ENCODE data around the gene ERC2. TPM values are rescaled to one million over a fixed set of nuclear protein-coding genes. Genes with fewer than 3 reads are reported as not detected.

ERC2 gene
- polyA plus RNA-seq, 1 experiment, result 0.07 TPM

DNA sequence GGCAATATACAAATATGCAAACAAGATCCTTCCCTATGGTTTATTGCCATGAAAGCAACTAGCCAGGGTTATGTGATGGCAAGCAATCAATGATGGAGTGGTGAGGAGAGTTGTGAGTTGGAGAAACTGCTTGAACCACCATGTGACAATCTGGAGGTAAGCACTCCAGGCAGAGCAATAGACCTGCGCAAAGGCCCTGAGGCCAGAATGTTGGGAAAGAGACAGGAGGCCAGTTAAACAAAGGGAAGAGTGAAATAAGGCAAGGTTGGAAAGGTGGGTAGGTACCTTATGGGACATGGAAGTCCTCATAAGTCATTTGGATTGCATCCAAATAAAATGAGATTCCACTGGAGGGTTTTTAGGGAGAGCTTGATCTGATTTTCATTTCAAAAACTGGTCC lies 901.1 kb downstream of the ERC2 start:
- H3K27ac ChIP-seq (ENCODE audit: low read depth, low read length), result no peak overlapping the region
- POLR2A ChIA-PET, result no interaction called here
- TF ChIP-seq, protein P1, sequence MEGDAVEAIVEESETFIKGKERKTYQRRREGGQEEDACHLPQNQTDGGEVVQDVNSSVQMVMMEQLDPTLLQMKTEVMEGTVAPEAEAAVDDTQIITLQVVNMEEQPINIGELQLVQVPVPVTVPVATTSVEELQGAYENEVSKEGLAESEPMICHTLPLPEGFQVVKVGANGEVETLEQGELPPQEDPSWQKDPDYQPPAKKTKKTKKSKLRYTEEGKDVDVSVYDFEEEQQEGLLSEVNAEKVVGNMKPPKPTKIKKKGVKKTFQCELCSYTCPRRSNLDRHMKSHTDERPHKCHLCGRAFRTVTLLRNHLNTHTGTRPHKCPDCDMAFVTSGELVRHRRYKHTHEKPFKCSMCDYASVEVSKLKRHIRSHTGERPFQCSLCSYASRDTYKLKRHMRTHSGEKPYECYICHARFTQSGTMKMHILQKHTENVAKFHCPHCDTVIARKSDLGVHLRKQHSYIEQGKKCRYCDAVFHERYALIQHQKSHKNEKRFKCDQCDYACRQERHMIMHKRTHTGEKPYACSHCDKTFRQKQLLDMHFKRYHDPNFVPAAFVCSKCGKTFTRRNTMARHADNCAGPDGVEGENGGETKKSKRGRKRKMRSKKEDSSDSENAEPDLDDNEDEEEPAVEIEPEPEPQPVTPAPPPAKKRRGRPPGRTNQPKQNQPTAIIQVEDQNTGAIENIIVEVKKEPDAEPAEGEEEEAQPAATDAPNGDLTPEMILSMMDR (IDR thresholded peaks at IDR 0.05; ENCODE audit: low read depth, low read length), result no peak
- no peaks in the 10 kb centered on the region for H3K27me3 ChIP-seq (ENCODE audit: control insufficient read depth, insufficient read depth, low read length)
- no peak overlapping the region for H3K4me3 ChIP-seq (ENCODE audit: low read depth, low read length)
- DNase-seq (ENCODE audit: low read depth, low spot score), result no peak
- no peaks in the 10 kb centered on the region for H3K9me3 ChIP-seq (ENCODE audit: control insufficient read depth, insufficient read depth, low read length)
- CTCF ChIA-PET, result no interaction called here

DNA sequence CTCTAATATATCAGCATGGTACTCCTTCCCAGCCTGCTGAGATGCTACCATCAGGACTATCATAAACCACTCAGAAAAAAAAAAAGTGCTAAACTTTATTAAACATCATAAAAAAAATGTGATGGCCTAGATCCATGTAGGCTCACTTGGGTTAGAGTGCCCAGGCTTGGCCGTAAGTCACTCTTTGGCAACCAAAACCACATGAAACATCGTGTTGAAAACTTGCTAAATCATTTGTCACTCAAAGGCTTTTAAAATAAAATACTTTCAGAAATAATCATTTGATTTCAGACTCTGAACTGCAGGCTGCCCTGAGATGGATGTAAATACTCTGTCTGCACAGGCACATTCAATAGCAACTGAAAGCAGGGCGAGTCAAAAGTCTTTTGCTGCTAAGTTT lies 902.7 kb downstream of the ERC2 start:
- Histone ChIP-seq H3K27ac (ENCODE audit: low read depth, low read length) (no peak overlapping the region), H3K27me3 (ENCODE audit: control insufficient read depth, insufficient read depth, low read length) (no peaks in the 10 kb centered on the region), H3K4me3 (ENCODE audit: low read depth, low read length) (no peak overlapping the region), H3K9me3 (ENCODE audit: control insufficient read depth, insufficient read depth, low read length) (no peaks in the 10 kb centered on the region)
- ChIA-PET POLR2A (no interaction called here), CTCF (no interaction called here)
- TF ChIP-seq, protein P1 (IDR thresholded peaks at IDR 0.05; ENCODE audit: low read depth, low read length), result no peak
- no peak for DNase-seq (ENCODE audit: low read depth, low spot score)

DNA sequence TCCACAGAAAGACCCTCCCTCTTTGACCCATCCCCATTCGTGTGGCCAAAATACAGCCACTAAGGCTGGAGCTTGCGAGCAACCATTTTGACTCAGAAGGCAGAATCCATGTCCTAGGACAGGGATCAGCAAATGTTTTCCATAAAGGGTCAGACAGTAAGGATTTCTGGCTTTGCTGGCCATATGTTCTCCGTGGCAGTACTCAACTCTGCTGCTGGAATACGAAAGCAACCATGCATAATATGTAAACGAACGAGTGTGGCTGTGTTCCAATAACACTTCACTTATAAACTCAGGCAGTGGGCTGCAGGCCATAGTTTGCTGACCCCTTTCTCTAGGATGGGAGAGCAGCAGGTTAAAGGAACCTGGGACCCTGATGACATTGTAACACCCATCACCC lies 903.5 kb downstream of the ERC2 start:
- CTCF ChIA-PET, result no interaction called here
- Histone ChIP-seq H3K4me3 (ENCODE audit: low read depth, low read length) (no peak overlapping the region), H3K9me3 (ENCODE audit: control insufficient read depth, insufficient read depth, low read length) (no peaks in the 10 kb centered on the region), H3K27me3 (ENCODE audit: control insufficient read depth, insufficient read depth, low read length) (no peaks in the 10 kb centered on the region), H3K27ac (ENCODE audit: low read depth, low read length) (no peak overlapping the region)
- TF ChIP-seq, protein P1 (IDR thresholded peaks at IDR 0.05; ENCODE audit: low read depth, low read length), result no peak
- DNase-seq (ENCODE audit: low read depth, low spot score), result no peak
- POLR2A ChIA-PET, result interaction anchor here (0.6 to 0.7 kb wide), 2 partner anchors 53 to 77 kb away, joined by 3 to 4 read pairs; no protein-coding TSS in a partner anchor

DNA sequence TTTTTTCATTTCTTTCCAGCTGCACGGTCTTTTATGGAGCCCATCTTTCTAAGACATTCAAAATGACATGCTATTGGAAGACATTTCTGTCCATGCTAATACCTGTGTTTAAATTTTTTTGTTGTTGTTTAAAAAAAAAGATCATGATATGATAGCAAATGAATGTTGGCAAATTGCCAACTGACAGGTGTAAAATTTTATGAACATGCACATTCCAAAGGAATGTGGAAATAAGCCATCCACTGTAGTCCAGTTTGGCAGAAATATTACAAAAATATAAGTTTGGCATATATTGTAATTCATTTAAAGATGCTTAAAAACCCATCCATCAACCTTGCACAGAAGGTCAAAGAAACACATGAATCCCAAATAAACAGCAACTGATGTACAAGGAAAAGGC lies 905.6 kb downstream of the ERC2 start:
- POLR2A ChIA-PET, result no interaction called here
- CTCF ChIA-PET, result no interaction called here
- Histone ChIP-seq H3K27me3 (ENCODE audit: control insufficient read depth, insufficient read depth, low read length) (no peaks in the 10 kb centered on the region), H3K9me3 (ENCODE audit: control insufficient read depth, insufficient read depth, low read length) (no peaks in the 10 kb centered on the region), H3K27ac (ENCODE audit: low read depth, low read length) (no peak overlapping the region), H3K4me3 (ENCODE audit: low read depth, low read length) (no peak overlapping the region)
- TF ChIP-seq, protein P1 (IDR thresholded peaks at IDR 0.05; ENCODE audit: low read depth, low read length), result no peak
- no peak for DNase-seq (ENCODE audit: low read depth, low spot score)

DNA sequence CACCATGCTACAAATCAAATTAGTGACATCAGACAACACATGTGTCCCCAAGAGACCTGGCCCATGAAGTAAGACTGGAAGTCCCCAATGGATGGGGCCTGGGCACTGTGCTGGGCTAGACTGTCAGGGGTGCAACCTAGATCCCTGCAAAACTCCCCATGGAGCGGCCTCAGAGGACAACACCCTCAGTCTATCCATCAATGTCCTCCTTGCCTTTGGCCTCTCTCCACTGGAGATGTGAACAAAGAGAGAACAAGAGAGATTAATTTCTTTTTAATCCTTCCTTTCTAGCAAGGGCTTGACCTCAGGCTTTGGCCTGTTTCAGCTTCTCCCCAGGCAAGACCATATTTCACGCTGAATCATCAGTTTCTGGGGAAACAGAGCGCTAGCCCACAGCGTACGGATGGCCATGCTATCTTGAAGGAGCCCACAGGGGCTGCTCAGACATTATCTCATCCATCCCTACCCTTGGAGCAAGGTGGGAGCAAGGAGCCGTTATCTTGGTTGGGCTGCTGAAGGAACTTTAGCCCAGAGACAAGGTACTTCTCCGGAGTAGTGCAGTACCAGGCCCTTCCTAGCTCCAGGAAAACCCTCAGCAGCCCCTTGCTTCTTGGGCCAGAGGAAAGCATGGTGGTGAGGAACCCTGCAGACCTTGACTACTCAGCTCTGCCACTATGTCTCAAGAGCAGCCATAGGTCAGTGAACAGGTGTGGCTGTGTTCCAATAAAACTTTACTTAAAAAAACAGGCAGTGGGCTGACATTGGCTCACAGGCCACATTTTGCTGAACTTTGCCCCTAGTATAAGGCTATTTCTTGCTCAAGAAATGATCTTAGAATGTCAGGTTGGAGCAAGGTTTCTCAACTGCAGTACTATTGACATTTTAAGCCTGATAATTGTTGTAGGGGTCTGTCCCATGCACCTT lies 908.5 kb downstream of the ERC2 start:
- TF ChIP-seq, protein P1 (IDR thresholded peaks at IDR 0.05; ENCODE audit: low read depth, low read length), result no peak
- DNase-seq (ENCODE audit: low read depth, low spot score), result no peak
- POLR2A ChIA-PET, result no interaction called here
- no peaks in the 10 kb centered on the region for H3K9me3 ChIP-seq (ENCODE audit: control insufficient read depth, insufficient read depth, low read length)
- CTCF ChIA-PET, result no interaction called here
- no peak overlapping the region for H3K27ac ChIP-seq (ENCODE audit: low read depth, low read length)
- H3K27me3 ChIP-seq (ENCODE audit: control insufficient read depth, insufficient read depth, low read length), result peaks cover 1% of the 10 kb centered on the region
- no peak overlapping the region for H3K4me3 ChIP-seq (ENCODE audit: low read depth, low read length)
